Measurements from ENCODE around the gene FRMD4B.
A peak's percentile ranks its signal among the peaks of the same experiment; 100 is the strongest.

DNA sequence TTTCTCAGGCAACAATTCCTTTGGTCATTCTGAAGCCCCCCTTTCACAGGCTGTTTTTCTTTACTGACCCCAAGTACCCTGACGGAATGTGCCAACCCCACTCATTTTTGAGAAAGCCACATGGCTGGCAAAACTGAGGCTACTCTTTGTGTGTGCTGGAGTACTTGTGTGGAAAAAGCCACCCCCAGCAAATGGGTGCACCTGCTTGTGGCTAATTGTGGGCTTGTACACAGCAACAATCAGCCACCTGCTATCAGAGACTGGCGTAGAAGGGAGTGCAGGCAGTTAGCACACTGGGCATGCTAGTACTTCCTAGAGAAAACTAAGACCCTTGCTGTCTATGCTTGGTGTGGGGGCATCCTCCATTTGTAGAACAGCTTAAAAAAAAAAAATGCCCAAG, 153.4 kb downstream of the FRMD4B start:
- TF ChIP-seq GATA2 (IDR thresholded peaks at IDR 0.05; ENCODE audit: low read depth, low read length): 0 out of 2 replicates have a peak, but pooled peaks have one; percentile 4
- TF ChIP-seq GATA3 (IDR thresholded peaks at IDR 0.05; ENCODE audit: low read depth, low read length): no peak
